Hypothalamus (tissue), 51 donors: ENCODE data around the gene JUN.

ENCODE experiments used
- DNase-seq, 51 donors: peaks; one replicate each; lab custom pipeline; 2025; lab: John Stamatoyannopoulos, UW

JUN gene

GRCh38 chr1:58764294-58764978 lies 19.4 kb downstream of the JUN start:
- no peak for DNase-seq

- DNase-seq = no peak
Measured at GRCh38 chr1:58763214-58763613, 20.6 kb downstream of the JUN start.

GRCh38 chr1:58762806-58763205 lies 21.0 kb downstream of the JUN start:
- no peak for DNase-seq

GRCh38 chr1:58755468-58755872 lies 28.4 kb downstream of the JUN start:
- DNase-seq = peak in 19 of 51 donors; percentile 2 to 81 (median 23)

- DNase-seq = peak in 1 of 51 donors; percentile 40
Measured at GRCh38 chr1:58754683-58755467, 29.0 kb downstream of the JUN start.

- no peak for DNase-seq
Measured at GRCh38 chr1:58754073-58754613, 29.7 kb downstream of the JUN start.

GRCh38 chr1:58753431-58753866 lies 30.4 kb downstream of the JUN start:
- no peak for DNase-seq

- no peak for DNase-seq
Measured at GRCh38 chr1:58749646-58750045, 34.2 kb downstream of the JUN start.

GRCh38 chr1:58748666-58749065 lies 35.2 kb downstream of the JUN start:
- DNase-seq = no peak

- no peak for DNase-seq
Measured at GRCh38 chr1:58746757-58747156, 37.1 kb downstream of the JUN start.

GRCh38 chr1:58746182-58746581 lies 37.7 kb downstream of the JUN start:
- no peak for DNase-seq

- DNase-seq = no peak
Measured at GRCh38 chr1:58745666-58746065, 38.2 kb downstream of the JUN start.

- DNase-seq = no peak
Measured at GRCh38 chr1:58745117-58745516, 38.7 kb downstream of the JUN start.

GRCh38 chr1:58741678-58742553 lies 41.9 kb downstream of the JUN start:
- no peak for DNase-seq

- peak in 2 of 51 donors; percentile 2 to 57 for DNase-seq
Measured at GRCh38 chr1:58739856-58740466, 43.9 kb downstream of the JUN start.

GRCh38 chr1:58738876-58739275 lies 45.0 kb downstream of the JUN start:
- no peak for DNase-seq

- DNase-seq = no peak
Measured at GRCh38 chr1:58735586-58735985, 48.3 kb downstream of the JUN start.

GRCh38 chr1:58734630-58735029 lies 49.2 kb downstream of the JUN start:
- DNase-seq = no peak

GRCh38 chr1:58732087-58732775 lies 51.6 kb downstream of the JUN start:
- DNase-seq = no peak
